GM12878 (cell line): ENCODE data around the gene BEAN1. TPM values are rescaled to one million over a fixed set of nuclear protein-coding genes. Genes with fewer than 3 reads are reported as not detected.

Experiments used
- ATAC-seq: fragments of 200-7000 bp; cut with Tn5 transposase; 3 replicates; pipeline ENCODE4 v1.9.1; 2020; ENCODE audit warnings: mild to moderate bottlenecking, moderate library complexity
- BruUV-seq: library from RNA; stranded (reverse); fragments of 400-500 nt; replicated peaks from 2 replicates; lab custom pipeline; 2021; lab: Mats Ljungman, UMichigan
- CTCF ChIA-PET: fragments of 300-600 bp; sonication (Branson Sonifier 250); formaldehyde crosslinking; extraction: SDS; loops from one replicate; lab custom pipeline; 2021; ENCODE audit warnings: inconsistent platforms; lab: Yijun Ruan, JAX
- POLR2A ChIA-PET: fragments of 350-600 bp; formaldehyde crosslinking; extraction: SDS; loops from one replicate; lab custom pipeline; 2021; ENCODE audit warnings: inconsistent platforms; lab: Charles Lee
- RAD21 ChIA-PET: fragments of 300-600 bp; sonication (Branson Sonifier 250); formaldehyde crosslinking; loops from one replicate; lab custom pipeline; 2023; ENCODE audit warnings: antibody characterized with exemption; ENCODE audit not compliant: unreplicated experiment; lab: Charles Lee
- SMC1A ChIA-PET: fragments of 300-600 bp; sonication (Branson Sonifier 250); formaldehyde crosslinking; loops from one replicate; lab custom pipeline; 2023; ENCODE audit not compliant: unreplicated experiment, uncharacterized antibody; lab: Charles Lee
- DNase-seq: peaks from one replicate; pipeline ENCODE4 v3.0.0-alpha.2; 2011; ENCODE audit warnings: low read depth, low spot score
- FAIRE-seq: peaks from 3 replicates; lab custom pipeline; 2011; peaks lifted over from hg19 to GRCh38; lab: Jason Lieb, UNC
- H2AFZ ChIP-seq: 2 replicates; pipeline ENCODE4 v1.6.0; 2011; ENCODE audit warnings: low read depth, low read length, control low read depth; ENCODE audit not compliant: control insufficient read depth
- H3K27ac ChIP-seq: 2 replicates; pipeline ENCODE4 v1.5.1; 2011; ENCODE audit warnings: control low read depth; ENCODE audit not compliant: control insufficient read depth, insufficient read depth
- H3K27me3 ChIP-seq, 2 experiments: replicated peaks in 1 of 2; 2 replicates each; pipeline versions ENCODE4 v1.6.0 to v1.6.1; 2011; ENCODE audit warnings: low read length in 1 of 2; ENCODE audit not compliant: control insufficient read depth in 2 of 2, insufficient read depth in 2 of 2
- H3K36me3 ChIP-seq, 2 experiments: 2 replicates each; pipeline ENCODE4 v1.5.1; 2011; ENCODE audit warnings: low read length in 1 of 2; ENCODE audit not compliant: control insufficient read depth in 2 of 2, insufficient read depth in 2 of 2
- H3K4me1 ChIP-seq: 2 replicates; pipeline ENCODE4 v1.6.1; 2011; ENCODE audit warnings: mild to moderate bottlenecking, low read length, moderate library complexity, mixed read lengths; ENCODE audit not compliant: control insufficient read depth, insufficient read depth
- H3K4me2 ChIP-seq: 2 replicates; pipeline ENCODE4 v1.6.0; 2011; ENCODE audit warnings: control low read depth; ENCODE audit not compliant: control insufficient read depth, insufficient read depth
- H3K4me3 ChIP-seq: fragments of 200-600 bp; sonication (generic); 2 replicates; pipeline ENCODE4 v1.5.1; 2016
- H3K79me2 ChIP-seq: 2 replicates; pipeline ENCODE4 v1.6.0; 2011; ENCODE audit warnings: low read length; ENCODE audit not compliant: control insufficient read depth, insufficient read depth
- H3K9ac ChIP-seq: 2 replicates; pipeline ENCODE4 v1.8.0; 2011; ENCODE audit warnings: low read length, control low read depth, mixed read lengths; ENCODE audit not compliant: control insufficient read depth, insufficient read depth
- H3K9me3 ChIP-seq: replicated peaks from 3 replicates; pipeline ENCODE4 v1.5.1; 2011; ENCODE audit warnings: mild to moderate bottlenecking, low read length; ENCODE audit not compliant: control insufficient read depth, insufficient read depth
- H4K20me1 ChIP-seq: 2 replicates; pipeline ENCODE4 v1.6.0; 2011; ENCODE audit not compliant: control insufficient read depth, insufficient read depth
- BACH1 ChIP-seq: fragments of 450-650 bp; IDR thresholded peaks from 2 replicates; pipeline ENCODE4 v1.6.1; 2017; ENCODE audit warnings: mild to moderate bottlenecking, borderline replicate concordance
- CREB1 ChIP-seq: IDR thresholded peaks from 2 replicates; pipeline ENCODE4 v1.6.1; 2012; ENCODE audit warnings: low read depth, mild to moderate bottlenecking, inconsistent platforms
- CTCF ChIP-seq, 3 experiments: IDR thresholded peaks in 2 of 3; conservative IDR thresholded peaks in 1 of 3; 2 replicates each; pipeline ENCODE4 v1.5.1; 2011; ENCODE audit warnings: low read depth in 3 of 3, low read length in 3 of 3, mild to moderate bottlenecking in 3 of 3, control low read depth in 2 of 3, moderate library complexity in 2 of 3, inconsistent platforms in 1 of 3, mixed read lengths in 1 of 3; ENCODE audit not compliant: control insufficient read depth in 2 of 3, insufficient read depth in 1 of 3; ENCODE audit errors: extremely low read depth in 1 of 3
- HDGF ChIP-seq: fragments of 450-650 bp; IDR thresholded peaks from 2 replicates; pipeline ENCODE4 v1.6.1; 2016; ENCODE audit warnings: antibody characterized with exemption
- IRF3 ChIP-seq: fragments of 450-650 bp; IDR thresholded peaks from 2 replicates; pipeline ENCODE4 v1.6.1; 2014; ENCODE audit warnings: mild to moderate bottlenecking
- MEF2A ChIP-seq: IDR thresholded peaks from 2 replicates; pipeline ENCODE4 v1.6.1; 2011; ENCODE audit warnings: low read depth, mild to moderate bottlenecking, low read length, moderate library complexity; ENCODE audit not compliant: insufficient read depth
- POLR2AphosphoS5 ChIP-seq: IDR thresholded peaks from 2 replicates; pipeline ENCODE4 v1.6.1; 2011; ENCODE audit warnings: mild to moderate bottlenecking, low read length, inconsistent platforms
- SMAD1 ChIP-seq: fragments of 450-650 bp; IDR thresholded peaks from 2 replicates; pipeline ENCODE4 v1.6.1; 2018; ENCODE audit warnings: mild to moderate bottlenecking, low read depth; ENCODE audit not compliant: partially characterized antibody
- TCF7 ChIP-seq: IDR thresholded peaks from 2 replicates; pipeline ENCODE4 v1.6.1; 2014; ENCODE audit warnings: antibody characterized with exemption, borderline replicate concordance
- ZBTB11 ChIP-seq: fragments of 450-650 bp; formaldehyde crosslinking; IDR thresholded peaks from 2 replicates; pipeline ENCODE4 v1.5.0; 2022; ENCODE audit warnings: mild to moderate bottlenecking, missing genetic modification characterization
- WGBS: methylation state at CpG from one replicate; pipeline ENCODE4 v1.1.6; 2016; ENCODE audit warnings: low lambda C conversion rate; ENCODE audit not compliant: insufficient replicate concordance, insufficient coverage; ENCODE audit errors: missing lambda C conversion rate; 5-methylcytosine and 5-hydroxymethylcytosine counted together
- in situ Hi-C: fragments of 300-500 bp; cut with MboI; formaldehyde crosslinking; loops from 9 replicates; pipeline ENCODE4 v1.14.3; 2018; ENCODE audit warnings: mixed read lengths
- intact Hi-C: fragments of 100-400 bp; cut with micrococcal nuclease; formaldehyde crosslinking; loops from one replicate; pipeline ENCODE4 v1.14.2; 2022; ENCODE audit not compliant: unreplicated experiment
- polyA plus RNA-seq, 11 experiments: library from polyadenylated mRNA; depleted of rRNA in 4 of 11; unstranded in 6 of 11; stranded (reverse) in 5 of 11; fragments of >200 nt; fragmentation: Nextera tagmentation in 4 of 11; fragmentation: Illumina TruSeq in 1 of 11; extraction: Ambion mirVana in 4 of 11; extraction: Trizol in 1 of 11; gene quantifications; 1 replicate in 1 of 11; 2 replicates in 10 of 11; pipeline versions ENCODE4 v1.2.1 to v1.2.3, GENCODE V29; 2011 to 2016; ENCODE audit warnings: inconsistent platforms in 2 of 11, missing spikeins in 2 of 11, low read depth in 1 of 11
- total RNA-seq, 4 experiments: library from RNA; depleted of rRNA in 3 of 4; stranded (reverse); fragments of >200 nt in 3 of 4; fragmentation: Illumina TruSeq in 1 of 4; extraction: Trizol in 1 of 4; gene quantifications; 2 replicates each; pipeline versions ENCODE4 v1.2.1 to v1.2.3, GENCODE V29; 2013 to 2021

Gene BEAN1
- total and polyA plus RNA-seq, 10 of the 15 experiments (the other 5 are each of a cell fraction or from before 2014, with no cell fraction given), result not detected

- Histone ChIP-seq H3K27ac (no peak overlapping the region), H3K4me1 (no peaks in the 10 kb centered on the region), H4K20me1 (no peaks in the 10 kb centered on the region)
- DNase-seq, result no peak
- intact Hi-C loops (no loop called here), in situ Hi-C loops (no loop called here)
- FAIRE-seq, result no peak
- SMC1A ChIA-PET, result no interaction called here
- 33% methylated on average over 14 of the region's 14 CpGs for WGBS
- TF ChIP-seq MEF2A, result no peak
- no peak for TF ChIP-seq CTCF (IDR thresholded peaks at IDR 0.05 in 2 of 3, conservative IDR thresholded peaks at IDR 0.05 in 1 of 3; ENCODE audit: control insufficient read depth in 2 of 3, extremely low read depth in 1 of 3, insufficient read depth in 1 of 3, low read depth in 3 of 3, low read length in 3 of 3)
- no peak for TF ChIP-seq IRF3
- TF ChIP-seq POLR2AphosphoS5, result no peak
- no peak for TF ChIP-seq CREB1
- TF ChIP-seq TCF7, result no peak
- no peak for TF ChIP-seq ZBTB11 (CRISPR knock-in tag)
- TF ChIP-seq HDGF, result no peak
- TF ChIP-seq SMAD1, result no peak
- no peak for TF ChIP-seq BACH1
- TF ChIP-seq, all 136 proteins: peak for 0
- Histone ChIP-seq H3K4me2 (no peak overlapping the region), H3K4me3 (no peak overlapping the region), H3K36me3 (no peaks in the 10 kb centered on the region), H3K79me2 (no peaks in the 10 kb centered on the region), H2AFZ (no peak overlapping the region), H3K9me3 (no peaks in the 10 kb centered on the region), H3K9ac (no peak overlapping the region), H3K27me3 (no peaks in the 10 kb centered on the region; a peak in 1 of 4 replicates)
- POLR2A ChIA-PET, result interaction anchor here (0.5 kb wide), 1 partner anchor 479 kb away, joined by 3 read pairs; no protein-coding TSS in a partner anchor
- CTCF ChIA-PET, result interaction anchor here (1.3 to 1.5 kb wide), 2 partner anchors 15 to 34 kb away, joined by 3 read pairs; no protein-coding TSS in a partner anchor
- BruUV-seq, result no TSS peak
- ATAC-seq, result no peak
- RAD21 ChIA-PET, result no interaction called here
Measured at GRCh38 chr16:66390346-66391108, 36.6 kb upstream of the BEAN1 start.
